ENCODE measurements around the gene GPER1.

DNA sequence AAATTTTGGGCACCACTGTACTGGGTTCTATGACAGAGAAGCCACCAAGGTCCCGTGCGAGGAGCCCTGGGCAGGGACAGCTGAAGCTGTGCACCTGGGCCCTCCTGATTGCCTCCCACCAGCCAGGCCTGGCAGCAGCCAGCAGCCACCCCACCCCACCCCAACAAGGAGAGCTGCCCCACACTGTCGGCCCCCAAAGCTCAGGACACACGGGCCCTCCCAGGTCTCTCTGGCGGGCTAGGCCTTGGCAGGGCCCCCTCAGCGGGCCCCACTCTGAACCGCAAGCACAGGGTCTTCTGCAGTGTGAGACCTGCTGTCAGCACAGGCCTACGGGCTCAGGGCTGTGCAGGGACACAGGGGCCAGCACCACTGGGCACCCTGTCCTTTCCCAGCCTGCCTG is 38.1 kb upstream of the GPER1 start:
- TF ChIP-seq POLR2A (IDR thresholded peaks at IDR 0.05; ENCODE audit: low read length) (no peak), GATA1 (IDR thresholded peaks at IDR 0.05; ENCODE audit: low read depth, low read length) (no peak)

All from erythroblast (primary cell).